ENCODE data around the gene SLC8A2.

The SLC8A2 gene

DNA sequence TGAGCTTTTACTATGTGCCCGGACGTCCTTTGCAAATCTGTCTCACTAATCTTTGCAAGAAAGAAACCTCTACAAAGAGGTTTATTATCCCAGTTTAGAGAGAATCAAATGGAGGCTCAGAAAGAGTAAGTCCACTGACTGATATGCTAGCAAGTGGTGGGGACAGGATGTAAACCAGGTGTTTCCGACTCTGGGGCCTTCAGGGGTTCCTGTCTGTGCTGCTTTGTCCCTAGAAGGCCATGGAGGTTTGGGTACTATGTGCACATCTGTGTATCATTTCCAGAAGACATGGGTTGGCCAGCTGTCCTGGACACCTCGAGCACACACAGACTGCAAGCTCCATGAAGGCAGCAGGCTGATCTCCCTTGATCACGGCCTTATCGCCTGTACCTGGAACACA is 13.5 kb upstream of the SLC8A2 start:
- DNase-seq = no peak

DNA sequence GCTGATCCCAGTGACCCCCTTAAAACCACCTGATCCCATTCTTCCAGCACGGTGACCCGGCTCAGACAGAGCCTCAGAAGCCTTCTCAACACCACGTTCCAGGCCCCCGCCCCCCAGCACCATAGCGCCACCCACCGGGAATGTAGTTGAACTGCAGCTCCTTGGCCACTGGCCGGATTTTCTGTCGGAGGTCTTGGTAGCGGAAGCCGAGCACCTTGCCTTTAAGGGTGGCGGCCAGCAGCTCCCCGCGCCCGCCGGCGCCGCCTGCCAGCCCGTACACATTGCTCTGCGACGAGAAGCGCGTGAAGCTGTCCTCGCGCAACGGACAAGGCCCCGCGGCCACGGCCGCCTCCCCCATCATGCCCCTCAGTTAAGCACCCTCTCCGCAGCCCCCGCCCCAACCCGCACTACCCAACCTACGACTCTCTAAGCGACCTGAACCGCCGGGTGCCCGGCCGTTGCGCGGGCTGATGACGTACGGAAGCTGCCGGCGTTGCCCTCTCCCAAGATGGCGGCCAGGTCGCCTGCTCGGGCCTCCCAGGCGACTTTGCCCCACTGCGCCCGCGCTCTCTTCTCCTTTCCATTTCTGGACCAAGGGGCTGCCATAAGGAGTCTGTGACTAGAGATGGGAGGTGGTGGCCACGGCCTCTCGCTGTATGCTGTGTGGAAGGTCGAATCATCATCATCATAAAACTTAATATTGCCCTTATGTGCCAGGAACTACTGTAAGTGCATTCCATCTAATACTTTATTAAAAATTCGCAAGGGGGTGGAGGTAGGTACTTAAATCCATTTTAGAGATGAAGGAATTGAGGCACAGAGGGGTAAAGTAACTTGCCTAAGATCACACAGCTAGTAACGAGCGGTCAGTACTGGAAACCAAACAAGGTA is 12.4 kb upstream of the SLC8A2 start, which contains the start of gene KPTN:
KPTN (minus strand) TSS at position 420 of the 891 bp plus-strand sequence; CDS start at position 361, 59 bp downstream.
- peak; percentile 90 for DNase-seq

GRCh38 chr19:47483200-47483599 is 11.5 kb upstream of the SLC8A2 start:
- DNase-seq = no peak

GRCh38 chr19:47481460-47482052 is 9.9 kb upstream of the SLC8A2 start:
- no peak for DNase-seq

DNA sequence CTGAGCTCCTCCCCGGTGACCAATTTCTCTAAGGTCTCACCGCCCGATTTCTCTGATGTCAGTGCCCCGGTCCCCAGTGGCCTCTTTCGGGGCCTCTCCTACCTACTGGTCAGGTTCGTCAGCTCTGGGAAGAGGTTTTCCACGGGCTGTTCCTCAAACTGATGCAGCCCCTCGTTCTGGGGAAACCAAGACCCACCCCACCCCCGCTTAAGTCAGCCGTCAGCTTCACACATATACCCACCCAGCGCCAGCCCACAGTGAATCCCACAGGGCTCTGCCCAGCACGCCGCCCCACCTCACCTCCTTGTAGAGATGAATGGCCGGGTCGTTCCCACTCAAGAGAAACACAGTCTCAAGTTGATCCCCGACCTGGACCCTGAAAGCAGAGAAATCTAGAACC is 9.0 kb upstream of the SLC8A2 start:
- no peak for DNase-seq

- no peak for DNase-seq
These were observed 8.2 kb upstream of the SLC8A2 start for GRCh38 chr19:47479701-47480503.

DNA sequence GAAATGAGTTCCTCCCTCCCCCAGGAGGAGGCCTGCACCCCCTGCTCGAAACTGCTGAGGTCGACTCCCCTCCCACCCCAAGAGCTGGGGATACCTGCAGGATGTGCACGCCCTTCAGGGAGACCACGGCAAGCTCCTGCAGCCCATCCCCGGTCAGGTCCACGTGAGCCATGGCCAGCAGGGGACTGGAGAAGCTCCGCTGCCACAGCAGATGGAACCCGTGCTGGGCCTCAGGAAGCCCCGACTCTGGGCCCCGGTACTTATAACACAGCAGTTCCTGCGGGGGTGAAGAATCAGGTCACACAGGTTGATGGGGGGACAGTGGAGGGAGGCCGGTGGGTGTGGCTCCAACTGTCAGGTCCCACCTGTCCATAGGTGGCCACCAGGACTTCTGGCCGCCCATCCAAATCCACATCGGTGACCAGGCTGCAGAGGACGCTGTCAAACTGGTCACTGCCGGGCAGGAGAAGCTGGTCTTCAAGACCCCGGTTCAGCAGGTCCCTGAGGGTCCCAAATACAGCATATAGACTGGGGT is 4.8 kb upstream of the SLC8A2 start:
- DNase-seq = no peak

GRCh38 chr19:47475465-47475864 is 3.8 kb upstream of the SLC8A2 start:
- DNase-seq = no peak

DNA sequence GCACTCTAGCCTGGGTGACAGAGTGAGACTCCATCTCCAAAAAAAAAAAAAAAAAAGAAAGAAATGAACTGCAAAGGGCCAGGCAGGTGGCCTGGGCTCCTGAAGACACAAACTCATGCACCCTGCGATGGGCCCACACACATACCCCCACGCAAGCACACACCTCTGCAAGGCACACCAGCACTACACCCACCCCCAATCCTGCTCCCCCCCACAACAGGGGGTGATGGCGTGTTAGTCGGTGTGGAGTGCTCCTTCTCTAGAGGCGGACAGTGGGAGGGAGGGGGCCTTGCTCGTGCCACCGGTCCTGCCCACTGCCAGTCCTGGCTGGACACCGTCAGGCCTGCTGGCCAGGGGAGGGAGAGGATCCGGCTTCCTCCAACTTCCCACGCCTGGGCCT is 1.6 kb upstream of the SLC8A2 start:
- no peak for DNase-seq

GRCh38 chr19:47471381-47471732 is 336 bp downstream of the SLC8A2 start:
- DNase-seq = no peak

DNA sequence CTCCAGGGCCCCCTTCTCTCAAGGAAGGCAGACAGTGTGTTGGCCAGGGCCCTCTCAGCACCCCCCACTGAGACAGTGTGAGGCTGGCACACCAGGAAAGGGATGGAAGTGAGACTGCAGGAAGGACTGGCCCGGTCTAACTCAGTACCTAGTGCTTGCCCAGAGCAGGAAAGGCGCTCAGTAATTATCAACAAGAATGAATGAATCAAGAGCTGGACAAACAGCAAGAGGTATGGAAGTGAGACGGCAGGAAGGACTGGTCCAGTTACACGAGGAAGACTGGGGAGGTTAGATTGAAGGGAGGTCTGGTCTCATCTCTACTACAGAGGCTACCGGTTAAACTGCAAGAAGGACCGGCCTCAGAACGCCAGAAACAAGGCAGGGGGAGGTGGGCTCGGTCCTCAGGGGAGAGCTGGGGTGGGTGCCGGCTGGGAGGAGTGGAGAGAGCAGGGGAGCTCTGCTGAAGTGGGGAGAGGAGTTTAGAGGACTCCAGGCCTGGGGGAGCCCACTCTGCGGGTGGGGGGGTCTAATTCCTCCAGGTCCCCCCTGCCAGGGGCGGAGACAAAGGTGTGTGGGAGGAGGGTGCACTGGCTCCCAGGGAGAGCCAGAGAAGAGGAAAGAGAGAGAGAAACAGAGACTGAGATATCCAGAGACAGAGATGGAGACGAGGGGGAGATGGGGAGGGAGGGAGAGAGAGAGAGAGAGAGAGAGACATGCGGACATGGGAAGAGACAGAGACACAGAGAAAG is 1.1 kb downstream of the SLC8A2 start:
- DNase-seq = no peak

DNA sequence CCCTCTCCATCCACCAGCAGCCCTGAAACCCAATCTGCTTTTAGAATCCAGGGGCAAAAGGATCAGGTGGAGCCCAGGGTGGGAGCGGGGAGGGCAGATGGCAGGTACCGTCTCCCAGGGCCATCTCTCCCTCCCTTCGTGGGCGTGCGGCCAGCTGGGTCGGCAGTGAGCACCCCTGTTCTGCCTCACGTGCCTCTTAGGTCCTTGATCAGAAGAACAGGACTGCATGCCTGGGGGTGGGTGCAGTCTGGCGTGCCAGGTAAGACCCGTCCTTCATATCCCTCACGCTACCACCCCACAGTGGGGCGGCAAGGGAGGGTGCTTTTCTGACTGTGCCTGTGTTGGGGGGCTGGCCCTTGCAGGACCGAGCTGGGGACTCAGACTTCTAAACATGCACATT is 2.0 kb downstream of the SLC8A2 start:
- DNase-seq = no peak

DNA sequence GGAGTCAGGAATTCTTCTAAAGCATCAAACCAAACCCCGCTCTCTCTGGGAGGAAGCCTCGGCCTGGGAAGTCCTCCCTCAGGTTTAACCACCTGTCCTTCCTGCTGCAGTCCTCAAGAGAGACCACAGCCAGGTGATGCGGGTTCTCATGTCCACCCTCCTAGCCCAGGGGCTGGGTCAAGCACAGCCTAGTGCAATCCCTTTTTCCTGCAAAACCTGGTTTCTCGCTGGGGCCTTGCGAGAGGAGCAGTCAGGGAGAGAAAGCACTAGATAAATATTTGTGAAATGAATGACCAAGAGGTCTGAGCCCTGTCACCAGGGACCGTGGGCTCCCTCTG is 2.4 kb downstream of the SLC8A2 start:
- no peak for DNase-seq

DNA sequence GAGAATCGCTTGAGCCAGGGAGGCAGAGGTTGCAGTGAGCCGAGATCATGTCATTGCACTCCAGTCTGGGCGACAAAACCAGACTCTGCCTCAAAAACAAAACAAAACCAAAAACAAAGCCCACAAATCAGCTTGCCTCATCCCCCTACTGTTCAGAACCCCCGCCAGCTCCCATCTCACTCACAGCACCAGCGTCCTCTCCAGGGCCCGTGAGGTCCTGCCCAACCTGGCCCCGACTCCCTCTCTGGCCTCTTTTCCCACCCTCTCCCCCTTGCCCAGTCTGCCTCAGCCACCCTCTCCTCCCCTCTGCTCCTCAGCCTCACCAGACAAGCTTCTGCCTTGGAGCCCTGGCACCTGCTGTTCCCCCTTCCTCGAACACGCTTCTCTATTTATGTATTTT is 3.8 kb downstream of the SLC8A2 start:
- no peak for DNase-seq

DNA sequence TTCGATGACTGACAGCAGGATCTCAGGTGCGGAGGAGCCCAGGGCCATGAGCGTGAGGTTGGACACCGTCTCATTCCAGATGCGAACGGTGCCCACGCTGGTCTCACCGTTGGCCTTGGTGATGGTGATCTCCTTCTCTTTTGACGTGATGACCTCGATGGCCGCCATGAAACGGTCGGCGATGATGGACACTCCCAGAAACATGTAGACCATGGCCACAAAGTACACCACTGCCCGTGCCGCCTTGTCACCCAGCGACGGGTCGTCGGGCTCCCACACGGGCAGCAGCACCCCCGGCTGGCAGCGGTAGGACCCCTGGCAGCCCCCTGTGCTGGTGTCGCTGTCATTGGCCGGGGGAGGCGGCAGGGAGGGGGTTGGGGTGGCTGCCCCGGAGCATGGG is 5.7 kb downstream of the SLC8A2 start:
- no peak for DNase-seq

GRCh38 chr19:47464675-47465419 is 6.8 kb downstream of the SLC8A2 start:
- DNase-seq = no peak

DNA sequence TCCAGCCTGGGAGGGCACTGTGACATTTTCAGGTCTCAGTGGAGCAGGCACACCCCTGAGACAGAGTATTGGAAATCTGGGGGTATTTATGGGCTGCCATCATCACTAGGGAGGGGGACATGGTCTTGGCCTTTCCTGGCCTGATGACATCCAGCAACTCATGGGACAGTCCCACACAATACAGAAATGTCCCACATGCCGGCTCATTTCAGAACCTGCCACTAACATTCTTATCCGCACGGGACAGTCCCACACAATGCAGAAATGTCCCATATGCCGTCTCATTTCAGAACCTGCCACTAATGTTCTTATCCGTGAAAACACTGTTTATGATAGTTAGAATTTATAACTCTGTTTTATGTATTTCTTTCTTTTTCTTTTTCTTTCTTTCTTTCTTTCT is 9.8 kb downstream of the SLC8A2 start:
- DNase-seq = no peak

DNA sequence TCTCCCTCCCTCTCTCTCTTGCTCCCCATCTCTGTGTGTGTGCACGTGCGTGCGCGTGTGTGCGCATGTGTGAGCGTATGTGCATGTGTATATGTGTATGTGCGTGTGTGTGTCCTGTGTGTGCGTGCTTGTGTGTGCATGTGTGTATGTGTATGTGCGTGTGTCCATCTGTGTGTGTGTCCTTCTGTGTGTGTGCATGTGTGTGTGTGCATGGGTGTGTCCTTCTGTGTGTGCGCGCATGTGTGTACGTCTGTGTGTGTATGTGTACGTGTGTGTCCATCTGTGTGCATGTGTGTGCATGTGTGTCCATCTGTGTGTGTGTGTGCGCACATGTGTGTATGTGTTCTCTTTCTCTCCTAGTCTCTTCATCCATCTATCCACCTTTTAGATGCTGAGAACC is 12.2 kb downstream of the SLC8A2 start:
- DNase-seq = no peak

- no peak for DNase-seq
These were observed 13.0 kb downstream of the SLC8A2 start for GRCh38 chr19:47458672-47459071.

GRCh38 chr19:47456721-47457474 is 14.8 kb downstream of the SLC8A2 start:
- DNase-seq = no peak

DNA sequence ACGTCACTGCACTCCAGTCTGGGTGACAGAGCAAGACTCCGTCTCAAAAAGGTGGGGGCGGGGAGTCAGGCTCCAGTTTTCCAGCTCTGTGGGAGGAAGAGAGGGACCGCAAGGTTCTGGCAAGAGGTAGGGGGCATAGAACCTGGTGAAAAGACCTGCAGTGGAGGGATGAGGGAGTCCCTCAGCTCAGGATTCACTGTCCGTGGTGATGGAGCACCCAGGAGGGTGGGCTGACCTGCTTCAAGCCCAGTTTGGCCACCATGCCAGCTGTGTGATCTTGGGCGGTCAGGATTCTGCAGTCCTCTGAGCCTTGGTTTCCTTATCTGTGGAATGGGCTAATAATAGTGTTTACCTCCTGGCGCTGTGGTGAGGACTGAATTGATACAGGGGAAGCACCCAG is 21.2 kb downstream of the SLC8A2 start:
- DNase-seq = no peak
